CD4-positive, alpha-beta T cell treated with Interferon gamma for 1 hour (primary cell): ENCODE measurements around the gene CDK5R2.
A peak's percentile ranks its signal among the peaks of the same experiment; 100 is the strongest.
"Not testable (repeated sequence)": the region's sequence is repeated elsewhere in the genome, so short reads cannot be mapped to it uniquely, and the experiment has no call there.

Source experiments
- DNase-seq: peaks from one replicate; pipeline ENCODE4 v3.0.0-alpha.2; 2020

Gene CDK5R2

GRCh38 chr2:218959141-218959731, at the start of gene CDK5R2:
TSS of gene CDK5R2 (plus strand) at chr2:218959666. CDS start at chr2:218959821, 155 bp downstream.
- DNase-seq = peak; percentile 72

GRCh38 chr2:218910741-218911140, 48.7 kb upstream of the CDK5R2 start:
- no peak for DNase-seq

DNA sequence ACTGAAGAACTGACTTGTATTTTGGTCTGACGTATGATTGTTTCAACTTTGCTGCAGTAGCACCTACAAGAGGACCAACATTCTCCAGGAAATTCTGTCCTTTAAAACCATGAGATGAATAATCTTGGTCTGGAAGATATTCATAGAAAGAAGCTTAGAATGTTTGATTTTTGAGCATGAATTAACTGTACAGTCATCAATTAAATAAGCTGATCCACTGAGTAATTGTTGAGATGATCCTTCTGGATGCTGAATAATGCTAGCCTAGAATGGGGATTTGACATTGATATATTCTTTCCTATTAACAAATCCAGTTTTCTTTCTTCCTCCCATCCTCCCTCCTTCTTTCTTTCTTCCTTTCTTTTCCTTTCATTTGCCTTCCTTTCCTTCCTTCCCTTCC, 39.0 kb upstream of the CDK5R2 start:
- no peak for DNase-seq

DNA sequence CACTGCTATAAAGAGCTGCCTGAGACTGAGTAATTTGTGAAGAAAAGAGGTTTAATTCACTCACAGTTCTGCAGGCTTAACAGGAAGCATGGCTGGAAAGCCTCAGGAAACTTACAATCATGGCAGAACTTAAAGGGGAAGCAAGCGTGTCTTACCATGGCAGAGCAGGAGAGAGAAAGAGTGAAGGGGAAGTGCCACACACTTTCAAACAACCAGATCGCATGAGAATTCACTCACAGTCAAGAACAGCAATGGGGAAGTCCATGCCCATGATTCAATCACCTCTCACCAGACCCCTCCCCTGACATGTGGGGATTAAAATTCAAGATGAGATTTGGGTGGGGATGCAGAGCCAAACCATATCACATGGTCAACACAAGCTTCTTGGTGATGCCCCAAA, 34.7 kb upstream of the CDK5R2 start:
- no peak for DNase-seq

DNA sequence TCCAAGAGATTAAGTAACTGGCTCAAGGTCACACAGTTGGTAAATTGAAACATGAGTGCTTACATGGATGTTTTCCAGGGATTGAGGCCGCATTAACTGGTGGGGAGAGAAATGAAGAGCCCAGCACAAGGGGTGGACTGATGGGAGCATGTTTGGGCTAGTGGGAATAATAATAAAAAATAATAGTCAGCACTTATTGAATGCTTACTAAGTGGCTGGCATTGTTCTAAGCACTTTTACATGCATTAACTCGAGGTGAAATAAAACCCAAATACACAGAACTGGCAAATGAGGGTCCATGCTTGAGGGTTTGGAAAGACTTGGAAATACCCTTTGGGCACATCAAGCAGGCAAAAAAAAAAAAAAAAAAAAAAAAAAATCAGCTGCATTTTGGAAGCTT, 34.0 kb upstream of the CDK5R2 start:
- DNase-seq = no peak

GRCh38 chr2:218927422-218927821, 32.0 kb upstream of the CDK5R2 start:
- no peak for DNase-seq

GRCh38 chr2:218927876-218928275, 31.6 kb upstream of the CDK5R2 start:
- no peak for DNase-seq

GRCh38 chr2:218930488-218930887, 29.0 kb upstream of the CDK5R2 start:
- not testable (repeated sequence) for DNase-seq

DNA sequence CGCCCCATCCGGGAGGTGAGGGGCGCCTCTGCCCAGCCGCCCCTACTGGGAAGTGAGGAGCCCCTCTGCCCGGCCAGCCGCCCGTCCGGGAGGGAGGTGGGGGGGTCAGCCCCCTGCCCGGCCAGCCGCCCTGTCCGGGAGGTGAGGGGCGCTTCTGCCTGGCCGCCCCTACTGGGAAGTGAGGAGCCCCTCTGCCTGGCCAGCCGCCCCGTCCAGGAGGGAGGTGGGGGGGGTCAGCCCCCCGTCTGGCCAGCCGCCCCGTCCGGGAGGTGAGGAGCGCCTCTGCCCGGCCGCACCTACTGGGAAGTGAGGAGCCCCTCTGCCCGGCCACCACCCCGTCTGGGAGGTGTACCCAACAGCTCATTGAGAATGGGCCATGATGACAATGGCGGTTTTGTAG, 27.7 kb upstream of the CDK5R2 start:
- not testable (repeated sequence) for DNase-seq

- no peak for DNase-seq
Observed at GRCh38 chr2:218944759-218945404, 14.6 kb upstream of the CDK5R2 start.

- DNase-seq = no peak
Observed at GRCh38 chr2:218946621-218947020, 12.8 kb upstream of the CDK5R2 start.

GRCh38 chr2:218952160-218952559, 7.3 kb upstream of the CDK5R2 start:
- no peak for DNase-seq

GRCh38 chr2:218953366-218953954, 6.0 kb upstream of the CDK5R2 start:
- DNase-seq = no peak

DNA sequence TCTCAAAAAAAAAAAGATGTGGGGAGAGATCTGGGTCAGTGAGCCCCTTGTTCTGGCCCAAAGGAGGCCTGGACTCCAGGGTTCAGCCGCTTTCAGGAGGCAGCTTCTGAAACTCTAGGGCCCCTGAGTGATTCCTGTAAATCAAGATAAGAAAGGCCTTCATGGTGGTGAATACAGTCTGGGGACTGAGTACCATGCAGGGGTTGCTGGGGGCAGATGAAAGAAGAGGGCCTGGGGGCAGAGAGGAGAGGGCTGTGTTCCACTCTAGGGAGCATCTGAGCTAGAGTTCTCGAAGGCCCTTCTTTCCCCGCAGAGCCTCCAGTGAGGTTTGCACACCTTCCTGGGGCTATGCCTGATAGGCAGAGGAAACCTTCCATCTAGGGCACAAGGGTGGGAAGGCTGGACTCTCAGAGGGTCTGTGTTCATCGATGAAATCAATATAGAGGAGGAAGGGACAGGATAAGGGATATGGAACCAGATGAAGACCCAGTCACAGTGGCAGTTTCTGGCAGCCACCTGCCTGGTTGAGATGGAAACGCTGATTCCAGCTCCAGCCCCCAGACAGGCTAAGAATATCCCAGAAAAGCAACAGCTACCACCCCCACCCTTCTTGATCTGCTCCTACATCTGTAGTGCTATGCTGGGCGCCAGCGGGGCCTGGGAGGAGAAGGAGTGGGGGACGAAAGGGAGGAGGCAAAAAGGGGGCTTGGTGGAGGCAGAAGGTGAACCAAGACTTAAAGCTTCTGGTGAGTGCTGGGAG, 4.7 kb upstream of the CDK5R2 start:
- DNase-seq = no peak

- DNase-seq = no peak
Observed at GRCh38 chr2:218956039-218956438, 3.4 kb upstream of the CDK5R2 start.

DNA sequence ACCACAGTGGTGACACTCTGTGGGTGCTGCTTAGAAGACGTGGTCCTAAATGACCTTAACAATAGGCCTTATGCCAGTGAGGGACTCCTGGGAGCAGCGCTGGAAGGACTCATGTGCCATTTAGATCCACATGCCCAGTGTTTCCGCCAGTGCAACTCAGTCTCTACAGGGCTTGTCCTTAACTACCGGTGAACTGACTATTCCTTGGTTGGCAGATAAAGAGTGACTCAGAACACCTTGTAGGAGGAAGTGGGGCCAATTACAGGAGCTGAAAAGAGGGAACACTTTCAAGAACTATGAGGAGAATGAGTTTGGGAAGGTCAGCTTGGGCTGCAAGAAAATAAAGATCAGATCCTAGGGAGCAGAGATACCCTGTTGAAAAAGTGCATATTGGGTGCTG, 1.8 kb upstream of the CDK5R2 start:
- DNase-seq = no peak

GRCh38 chr2:218958276-218958675, 1.2 kb upstream of the CDK5R2 start:
- no peak for DNase-seq

GRCh38 chr2:218959761-218960308, 369 bp downstream of the CDK5R2 start:
- DNase-seq = no peak

DNA sequence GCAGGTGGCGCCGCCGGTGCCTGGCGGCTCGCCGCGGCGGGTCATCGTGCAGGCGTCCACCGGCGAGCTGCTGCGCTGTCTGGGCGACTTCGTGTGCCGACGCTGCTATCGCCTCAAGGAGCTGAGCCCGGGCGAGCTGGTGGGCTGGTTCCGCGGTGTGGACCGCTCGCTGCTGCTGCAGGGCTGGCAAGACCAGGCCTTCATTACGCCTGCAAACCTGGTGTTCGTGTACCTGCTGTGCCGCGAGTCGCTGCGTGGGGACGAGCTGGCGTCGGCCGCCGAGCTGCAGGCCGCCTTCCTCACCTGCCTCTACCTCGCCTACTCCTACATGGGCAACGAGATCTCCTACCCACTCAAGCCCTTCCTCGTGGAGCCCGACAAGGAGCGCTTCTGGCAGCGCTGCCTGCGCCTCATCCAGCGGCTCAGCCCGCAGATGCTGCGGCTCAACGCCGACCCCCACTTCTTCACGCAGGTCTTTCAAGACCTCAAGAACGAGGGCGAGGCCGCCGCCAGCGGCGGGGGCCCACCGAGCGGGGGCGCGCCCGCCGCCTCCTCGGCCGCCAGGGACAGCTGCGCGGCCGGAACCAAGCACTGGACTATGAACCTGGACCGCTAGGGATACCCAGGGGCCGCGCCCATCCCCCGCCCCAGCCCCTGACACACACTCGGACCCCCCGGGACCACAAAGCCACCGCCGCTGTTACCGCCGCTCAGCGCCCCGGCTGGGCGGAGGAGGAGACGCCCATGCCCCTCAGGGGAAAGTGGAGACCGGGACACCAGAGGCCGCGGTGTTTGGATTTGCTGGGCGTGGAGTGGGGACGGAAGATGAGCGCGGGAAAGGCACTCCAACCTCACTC, 1.1 kb downstream of the CDK5R2 start:
- no peak for DNase-seq

DNA sequence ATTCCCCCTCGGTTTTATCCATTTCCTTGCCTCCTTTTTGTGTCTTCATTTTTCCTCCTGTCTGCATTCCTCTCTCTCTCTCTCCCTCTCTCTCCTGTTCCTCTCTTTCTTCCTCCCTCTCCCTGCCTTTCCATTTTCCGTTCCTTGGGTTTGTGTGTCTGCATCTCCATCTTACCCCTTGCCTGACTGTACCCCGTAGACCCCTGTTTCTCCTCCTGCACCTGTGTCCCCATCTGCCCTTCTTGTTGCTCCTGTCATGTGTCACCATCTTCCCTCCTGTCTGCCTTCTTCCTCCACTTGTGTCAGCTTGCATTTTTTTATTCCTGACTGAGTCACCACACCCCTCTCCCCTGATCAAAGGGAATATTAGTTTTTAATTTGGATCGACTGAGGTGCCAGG, 1.8 kb downstream of the CDK5R2 start:
- DNase-seq = no peak

DNA sequence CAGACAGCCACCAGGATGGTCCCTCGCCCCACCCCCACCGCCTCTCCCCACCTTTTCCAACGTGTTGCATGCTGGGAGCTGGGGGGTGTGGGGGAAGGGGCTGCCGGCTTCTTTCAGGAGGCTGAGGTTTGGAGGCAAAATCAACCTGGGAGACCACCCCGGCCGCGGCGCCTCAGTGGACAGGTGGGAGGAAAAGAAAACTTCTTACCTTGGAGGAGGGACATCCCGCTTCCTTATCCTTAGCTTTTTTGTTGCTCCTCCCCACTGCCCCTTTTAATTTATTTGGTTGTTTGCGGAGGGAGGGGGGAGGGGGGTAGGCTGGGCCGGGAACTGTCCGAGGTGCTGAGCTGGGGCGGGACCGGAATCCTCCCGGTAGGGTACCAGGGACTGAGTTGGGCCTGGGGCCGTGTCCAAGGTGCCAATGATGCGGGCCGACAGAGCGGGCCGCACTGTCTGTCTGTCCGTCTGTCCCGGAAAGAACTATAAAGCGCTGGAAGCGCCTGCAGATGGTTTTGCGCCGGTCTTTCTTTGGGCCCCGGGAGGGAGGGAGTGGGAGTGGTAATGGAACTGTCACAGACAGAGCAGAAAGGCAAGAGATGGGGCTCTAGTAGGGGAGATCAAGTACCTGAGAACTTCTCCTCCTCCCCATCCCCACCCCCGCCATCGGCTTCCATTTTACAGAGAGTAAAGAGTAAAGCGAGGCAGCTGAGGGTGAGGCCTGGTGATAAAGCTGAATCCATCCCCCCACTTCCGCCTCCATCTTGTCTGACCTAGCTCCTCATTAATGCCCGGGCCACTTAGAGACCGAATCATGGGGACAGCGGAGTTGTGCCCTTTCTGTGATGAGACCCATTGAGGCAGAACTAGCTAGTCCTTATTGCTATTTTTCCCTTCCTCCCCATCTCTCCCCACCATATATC, 2.4 kb downstream of the CDK5R2 start:
- no peak for DNase-seq
